ENCODE data around the gene SH3BP2.

GRCh38 chr4:2803624-2804448 lies 11.0 kb downstream of the SH3BP2 start:
- TF ChIP-seq, protein P1, sequence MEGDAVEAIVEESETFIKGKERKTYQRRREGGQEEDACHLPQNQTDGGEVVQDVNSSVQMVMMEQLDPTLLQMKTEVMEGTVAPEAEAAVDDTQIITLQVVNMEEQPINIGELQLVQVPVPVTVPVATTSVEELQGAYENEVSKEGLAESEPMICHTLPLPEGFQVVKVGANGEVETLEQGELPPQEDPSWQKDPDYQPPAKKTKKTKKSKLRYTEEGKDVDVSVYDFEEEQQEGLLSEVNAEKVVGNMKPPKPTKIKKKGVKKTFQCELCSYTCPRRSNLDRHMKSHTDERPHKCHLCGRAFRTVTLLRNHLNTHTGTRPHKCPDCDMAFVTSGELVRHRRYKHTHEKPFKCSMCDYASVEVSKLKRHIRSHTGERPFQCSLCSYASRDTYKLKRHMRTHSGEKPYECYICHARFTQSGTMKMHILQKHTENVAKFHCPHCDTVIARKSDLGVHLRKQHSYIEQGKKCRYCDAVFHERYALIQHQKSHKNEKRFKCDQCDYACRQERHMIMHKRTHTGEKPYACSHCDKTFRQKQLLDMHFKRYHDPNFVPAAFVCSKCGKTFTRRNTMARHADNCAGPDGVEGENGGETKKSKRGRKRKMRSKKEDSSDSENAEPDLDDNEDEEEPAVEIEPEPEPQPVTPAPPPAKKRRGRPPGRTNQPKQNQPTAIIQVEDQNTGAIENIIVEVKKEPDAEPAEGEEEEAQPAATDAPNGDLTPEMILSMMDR (IDR thresholded peaks at IDR 0.05; ENCODE audit: low read depth, low read length, poor library complexity, severe bottlenecking) = no peak
- TF ChIP-seq EZH2phosphoT487 (IDR thresholded peaks at IDR 0.05; ENCODE audit: borderline replicate concordance, low read length) = no peak

Data from DOHH2 (cell line).